Stimulated activated CD4-positive, alpha-beta T cell treated with anti-CD3 and anti-CD28 coated beads, Interleukin-1b, Interleukin-23, amount 100 ng/mL, for 1 hour (primary cell): ENCODE data around the gene SGMS1.
"Not testable (repeated sequence)": the region's sequence is repeated elsewhere in the genome, so short reads cannot be mapped to it uniquely, and the experiment has no call there.

ENCODE experiments used
- DNase-seq, 2 donors: peaks; one replicate each; pipeline ENCODE4 v3.0.0-alpha.2; 2020; ENCODE audit warnings: low read depth in 2 of 2

SGMS1 gene

GRCh38 chr10:50623663-50624412 is at the start of gene SGMS1:
SGMS1 (minus strand) TSS chr10:50623956; CDS start chr10:50344114, 279,842 bp downstream.
- peak in 1 of 2 donors; percentile 65 for DNase-seq

- DNase-seq: not testable (repeated sequence)
These were observed 48.4 kb upstream of the SGMS1 start for GRCh38 chr10:50672152-50672551.

GRCh38 chr10:50671645-50672044 is 47.9 kb upstream of the SGMS1 start:
- DNase-seq: not testable (repeated sequence)

GRCh38 chr10:50669957-50670356 is 46.2 kb upstream of the SGMS1 start:
- DNase-seq: not testable (repeated sequence)

- not testable (repeated sequence) for DNase-seq
These were observed 43.6 kb upstream of the SGMS1 start for GRCh38 chr10:50667353-50667752.

- not testable (repeated sequence) for DNase-seq
These were observed 38.7 kb upstream of the SGMS1 start for GRCh38 chr10:50662420-50662819.

GRCh38 chr10:50661563-50661962 is 37.8 kb upstream of the SGMS1 start:
- DNase-seq: not testable (repeated sequence)

- DNase-seq: peak in 1 of 2 donors; percentile 14
These were observed 36.3 kb upstream of the SGMS1 start for GRCh38 chr10:50659865-50660730.

- DNase-seq: not testable (repeated sequence)
These were observed 35.5 kb upstream of the SGMS1 start for GRCh38 chr10:50659016-50659864.

GRCh38 chr10:50658165-50658564 is 34.4 kb upstream of the SGMS1 start:
- DNase-seq: no peak

GRCh38 chr10:50653758-50654157 is 30.0 kb upstream of the SGMS1 start:
- no peak for DNase-seq

- no peak for DNase-seq
These were observed 29.4 kb upstream of the SGMS1 start for GRCh38 chr10:50653142-50653541.

- DNase-seq: no peak
These were observed 28.1 kb upstream of the SGMS1 start for GRCh38 chr10:50651808-50652207.

GRCh38 chr10:50650481-50650880 is 26.7 kb upstream of the SGMS1 start:
- DNase-seq: no peak

- no peak for DNase-seq
These were observed 25.1 kb upstream of the SGMS1 start for GRCh38 chr10:50648935-50649227.

GRCh38 chr10:50648089-50648934 is 24.6 kb upstream of the SGMS1 start:
- DNase-seq: no peak

GRCh38 chr10:50647350-50647749 is 23.6 kb upstream of the SGMS1 start:
- not testable (repeated sequence) for DNase-seq

GRCh38 chr10:50645236-50645635 is 21.5 kb upstream of the SGMS1 start:
- DNase-seq: no peak

- DNase-seq: no peak
These were observed 17.9 kb upstream of the SGMS1 start for GRCh38 chr10:50641626-50642025.

GRCh38 chr10:50640238-50640637 is 16.5 kb upstream of the SGMS1 start:
- DNase-seq: no peak
